Lower leg skin (tissue), 3 donors: Measurements from ENCODE around the gene WDCP.

ENCODE experiments used
- CTCF ChIP-seq, 3 donors: fragments of 450-650 bp; IDR thresholded peaks; one replicate each; pipeline ENCODE4 v1.5.1; 2016; ENCODE audit warnings: antibody characterized with exemption in 3 of 3, mild to moderate bottlenecking in 3 of 3, moderate library complexity in 2 of 3
- POLR2A ChIP-seq, 2 donors: fragments of 450-650 bp; IDR thresholded peaks; one replicate each; pipeline ENCODE4 v1.6.1; 2016 to 2017; ENCODE audit warnings: antibody characterized with exemption in 2 of 2, mild to moderate bottlenecking in 1 of 2, moderate library complexity in 1 of 2

- TF ChIP-seq CTCF (IDR thresholded peaks at IDR 0.05) (no peak), POLR2A (IDR thresholded peaks at IDR 0.05) (no peak)
These were observed 30.3 kb upstream of the WDCP start for GRCh38 chr2:24077535-24077877.
